Endometrium (tissue), 2 donors: ENCODE measurements around the gene ZCCHC24.

ENCODE experiments used
- FAIRE-seq: peaks from 2 replicates; lab custom pipeline; 2012; peaks lifted over from hg19 to GRCh38; lab: Jason Lieb, UNC
- donor health status: control.
- donor health status: control.

The ZCCHC24 gene

DNA sequence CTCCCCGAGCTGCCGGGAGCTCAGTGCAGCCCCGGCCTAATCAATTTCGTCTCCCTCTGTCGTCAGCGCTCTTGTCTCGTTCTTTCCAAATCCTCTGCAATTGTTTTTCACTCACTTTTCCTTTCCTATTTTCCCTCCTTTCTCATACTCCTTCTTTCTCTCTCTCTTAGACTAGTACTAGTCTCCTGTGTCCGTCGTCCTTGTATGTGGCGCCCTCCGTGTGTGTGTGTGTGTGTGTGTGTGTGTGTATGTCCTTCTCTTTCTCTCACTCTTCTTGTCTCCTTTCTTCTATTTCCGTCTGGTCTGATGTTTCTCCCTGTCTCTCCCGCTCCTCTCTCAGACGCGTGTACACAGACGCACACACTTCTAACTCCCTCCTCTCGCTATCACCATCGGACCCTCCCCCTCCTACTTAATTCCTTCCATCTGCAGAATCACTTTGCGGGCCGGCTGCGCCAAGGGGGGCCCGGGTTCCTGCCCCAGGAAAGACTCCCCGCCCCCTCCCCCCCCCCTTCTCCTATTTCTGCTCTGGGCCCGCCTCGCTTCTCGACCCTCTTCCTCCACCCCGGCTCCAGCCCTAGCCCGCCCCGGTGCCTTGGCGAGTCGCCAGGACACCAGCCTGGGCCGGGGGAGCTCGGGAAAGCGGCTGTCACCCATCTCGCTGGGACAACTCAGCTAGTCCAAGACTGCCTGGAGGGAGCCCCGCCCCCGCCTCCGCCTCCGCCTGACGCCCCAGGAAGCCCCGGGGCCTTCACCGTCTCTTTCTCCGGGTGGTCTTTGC lies 743 bp upstream of the ZCCHC24 start:
- FAIRE-seq = no peak

DNA sequence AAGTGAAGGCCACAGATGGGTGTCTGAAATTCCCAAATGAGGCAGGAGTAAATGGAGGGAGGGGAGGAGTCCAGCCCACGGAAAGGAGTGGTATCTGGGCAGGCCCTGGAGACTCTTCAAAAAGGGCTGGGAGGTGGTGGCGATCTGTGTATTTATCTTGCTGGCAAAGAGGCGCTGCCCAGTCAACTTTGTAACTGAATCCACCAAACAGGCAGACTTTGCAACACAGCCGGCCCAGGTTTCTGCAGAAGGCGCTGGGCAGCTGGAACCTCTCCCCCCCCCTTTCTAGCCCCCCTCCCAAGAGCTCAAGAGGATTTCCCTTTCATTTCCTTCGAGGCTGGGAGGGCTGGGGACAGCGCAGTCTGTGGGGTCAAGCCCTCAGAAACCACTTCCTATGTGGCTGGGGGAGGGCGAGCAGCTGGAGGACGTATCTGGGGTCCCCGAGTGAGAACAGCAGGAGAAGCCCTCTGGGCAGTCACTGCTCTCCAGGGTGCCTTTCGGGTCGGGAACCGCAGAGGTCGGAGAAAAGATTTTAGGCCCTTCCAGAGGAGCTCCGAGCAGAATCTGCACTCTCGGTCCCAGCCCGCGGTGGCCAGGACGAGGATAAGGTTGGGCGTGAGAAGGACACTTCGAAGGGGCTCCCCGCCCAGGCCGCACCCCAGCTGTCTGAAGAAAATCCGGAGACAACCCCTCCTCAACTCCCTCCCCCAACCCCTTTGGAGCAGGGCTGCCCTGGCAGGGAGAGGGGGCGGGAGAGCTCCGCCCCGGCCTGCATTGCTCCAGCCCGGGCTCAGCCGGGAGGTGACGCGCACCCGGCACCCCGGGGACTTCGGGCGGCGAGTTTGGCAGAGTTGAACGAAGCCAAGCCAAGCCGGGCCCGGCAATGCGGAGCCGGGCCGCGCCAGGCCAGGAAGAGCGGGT lies 965 bp downstream of the ZCCHC24 start:
- FAIRE-seq = no peak

DNA sequence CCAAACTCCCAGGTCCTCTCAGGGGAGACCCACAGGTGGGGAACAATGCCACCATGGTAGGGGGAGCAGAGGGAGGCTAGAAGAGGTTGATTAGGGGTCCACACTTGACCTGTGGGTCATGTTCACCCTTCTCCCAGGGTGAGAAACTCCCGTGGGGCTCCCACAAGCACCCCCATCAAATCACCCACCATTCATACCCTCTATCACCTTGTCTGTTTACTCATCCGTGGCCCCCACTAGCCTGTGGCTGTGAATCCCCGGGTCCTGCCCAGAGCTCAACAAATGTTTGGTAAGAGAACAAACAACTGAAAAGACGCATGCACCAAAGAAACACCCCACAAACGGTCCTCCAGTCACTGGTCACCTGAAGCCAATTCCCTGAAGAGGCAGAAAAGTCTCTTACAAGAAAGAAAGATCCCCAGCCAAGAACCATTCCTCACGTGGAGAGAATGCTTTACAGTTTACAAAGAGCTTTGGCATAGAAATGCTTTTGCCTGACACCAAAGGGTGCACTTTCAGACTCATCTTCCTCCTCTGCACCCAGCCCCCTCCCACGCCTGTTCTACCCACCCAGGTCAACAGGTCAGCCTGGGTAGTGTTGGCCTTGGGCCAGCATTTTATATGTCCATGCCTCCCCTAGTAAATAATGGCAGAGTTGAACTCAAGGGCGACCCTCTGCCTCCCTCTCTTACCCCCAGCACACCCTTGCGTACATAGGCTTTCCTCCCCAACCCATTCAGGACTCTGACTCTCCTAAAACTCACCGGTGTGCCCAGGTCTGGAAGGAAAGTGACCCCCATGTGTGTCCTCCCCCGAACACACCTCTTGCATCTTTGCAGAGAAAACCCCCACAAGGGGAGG lies 1.9 kb downstream of the ZCCHC24 start:
- FAIRE-seq = no peak

DNA sequence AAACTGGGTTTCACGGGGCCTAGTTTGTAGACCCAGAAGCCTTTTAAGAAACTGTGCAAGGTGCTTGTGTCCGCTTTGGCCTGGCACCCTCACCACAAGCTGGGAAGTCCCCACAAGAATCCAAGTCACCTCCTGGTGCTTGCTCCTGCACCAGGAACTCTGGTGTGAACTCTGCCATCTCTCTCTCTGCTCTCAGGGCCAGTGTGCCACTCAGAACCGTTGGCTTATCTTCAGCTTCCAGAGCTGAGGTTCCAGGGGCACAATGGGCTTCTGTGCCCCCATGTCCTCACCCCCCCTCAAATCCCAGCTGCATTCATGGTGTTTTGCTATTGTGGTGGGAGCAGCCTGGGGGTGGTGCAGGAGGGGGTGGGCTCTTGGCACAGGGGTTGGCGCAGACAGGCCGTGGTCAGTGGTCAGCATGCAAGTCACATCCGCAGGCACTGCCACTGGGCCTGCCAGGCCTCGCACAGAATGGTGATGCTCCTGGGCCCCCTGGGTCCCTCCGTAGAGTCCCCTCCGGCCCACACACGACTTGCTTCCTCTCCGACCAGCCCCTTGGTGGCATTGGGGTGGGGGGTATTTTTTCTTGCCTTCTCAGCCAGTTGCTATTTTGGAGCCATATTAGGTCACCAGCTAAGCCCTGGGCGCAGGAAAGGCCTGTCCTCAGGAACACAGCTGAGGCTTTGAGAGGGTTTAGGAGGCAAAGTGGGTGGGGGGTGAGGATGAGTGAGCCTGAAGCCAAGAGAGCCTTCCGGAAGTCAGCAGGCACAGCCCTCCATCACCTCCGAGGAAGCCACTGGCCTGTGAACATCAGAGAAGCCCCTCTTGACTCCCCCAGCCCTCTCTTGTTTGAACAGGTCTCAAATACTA lies 3.0 kb downstream of the ZCCHC24 start:
- no peak for FAIRE-seq

DNA sequence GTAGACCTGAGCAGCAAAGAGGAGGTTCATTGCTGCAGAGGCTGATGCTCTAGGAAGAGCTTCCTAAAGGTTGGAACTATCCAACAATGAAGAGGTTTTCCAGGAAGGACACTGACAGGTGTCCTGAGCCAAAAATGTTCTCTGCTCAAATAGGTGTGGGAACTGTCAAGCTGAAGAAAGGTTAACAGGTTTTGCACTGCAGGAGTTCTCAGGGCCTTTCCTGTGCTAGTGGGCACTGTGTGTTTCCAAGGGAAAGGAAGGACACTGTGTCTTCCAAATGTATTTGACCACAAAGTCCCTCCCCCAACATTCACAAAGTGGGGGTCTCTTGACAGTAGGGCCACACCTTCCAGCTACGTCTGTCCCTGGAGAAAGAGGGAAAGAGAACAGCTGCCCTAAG lies 4.0 kb downstream of the ZCCHC24 start:
- FAIRE-seq = no peak

DNA sequence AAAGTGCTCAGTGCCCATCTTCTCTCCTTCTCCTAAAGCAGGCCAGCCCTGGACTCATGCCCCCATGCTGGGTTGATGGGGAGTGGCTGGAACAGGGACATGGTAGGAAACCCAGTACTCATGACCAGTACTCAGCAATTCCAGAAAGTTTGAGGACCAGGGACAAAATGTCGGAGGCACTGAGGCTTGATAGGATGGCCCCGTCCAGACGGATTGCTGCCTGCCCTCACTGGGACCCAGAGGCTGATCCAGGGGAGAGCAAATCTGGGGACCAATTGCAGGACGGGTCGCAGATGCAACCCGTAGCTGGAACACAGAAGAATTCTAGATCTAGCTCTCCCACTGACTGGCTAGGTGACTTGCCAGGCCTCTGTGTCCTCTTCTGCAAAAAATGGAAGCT lies 5.1 kb downstream of the ZCCHC24 start:
- no peak for FAIRE-seq

DNA sequence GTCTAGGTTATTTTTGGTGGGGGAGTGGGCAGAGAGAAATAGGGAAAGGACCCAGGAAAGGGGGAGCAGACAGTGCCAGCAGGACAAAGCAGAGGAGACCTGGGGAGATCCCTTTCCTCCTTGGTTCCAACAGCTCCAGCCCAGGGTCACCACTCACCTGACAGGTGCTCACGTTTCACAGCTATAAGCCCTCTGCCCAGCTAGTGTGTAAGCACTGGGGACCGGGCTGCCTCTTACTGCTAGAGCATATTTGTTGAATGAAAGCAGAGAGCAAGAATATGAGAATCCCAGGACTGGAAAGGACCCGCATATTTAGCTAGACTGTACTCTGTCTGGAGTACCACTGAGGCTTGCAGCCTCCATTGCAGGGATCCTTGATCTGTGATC lies 6.7 kb downstream of the ZCCHC24 start:
- FAIRE-seq = no peak

DNA sequence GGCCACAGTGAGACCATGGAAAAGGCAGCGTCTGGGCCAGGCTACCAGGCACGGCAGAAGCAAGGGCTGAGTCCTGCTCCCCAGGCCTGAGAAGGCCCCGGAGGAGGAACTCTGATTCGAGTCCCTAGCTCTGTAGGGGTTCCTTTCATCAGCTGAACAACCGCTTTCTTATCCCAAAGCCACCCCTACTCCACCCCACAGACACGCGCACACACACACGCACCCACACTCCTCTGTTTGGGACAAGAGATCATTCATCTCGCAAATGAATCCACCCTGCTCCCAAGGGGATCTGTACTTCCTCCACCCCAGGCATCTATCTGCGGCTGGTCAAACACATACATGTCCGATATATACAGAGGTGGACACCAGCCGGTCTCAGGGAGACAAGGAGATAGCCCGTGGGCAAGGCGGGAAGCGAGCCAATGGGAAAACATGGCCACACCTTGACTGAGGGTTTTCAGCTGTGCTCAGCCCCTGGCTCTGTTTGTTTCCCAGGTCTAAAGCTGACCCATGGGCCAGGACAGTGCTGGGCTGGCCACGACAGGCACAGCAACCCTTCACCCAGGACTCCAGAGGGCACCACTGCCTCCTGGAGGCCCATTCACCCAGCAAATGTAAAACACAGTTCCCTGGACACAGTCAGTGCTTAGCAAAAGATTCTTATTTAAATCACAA lies 7.3 kb downstream of the ZCCHC24 start:
- FAIRE-seq = no peak

DNA sequence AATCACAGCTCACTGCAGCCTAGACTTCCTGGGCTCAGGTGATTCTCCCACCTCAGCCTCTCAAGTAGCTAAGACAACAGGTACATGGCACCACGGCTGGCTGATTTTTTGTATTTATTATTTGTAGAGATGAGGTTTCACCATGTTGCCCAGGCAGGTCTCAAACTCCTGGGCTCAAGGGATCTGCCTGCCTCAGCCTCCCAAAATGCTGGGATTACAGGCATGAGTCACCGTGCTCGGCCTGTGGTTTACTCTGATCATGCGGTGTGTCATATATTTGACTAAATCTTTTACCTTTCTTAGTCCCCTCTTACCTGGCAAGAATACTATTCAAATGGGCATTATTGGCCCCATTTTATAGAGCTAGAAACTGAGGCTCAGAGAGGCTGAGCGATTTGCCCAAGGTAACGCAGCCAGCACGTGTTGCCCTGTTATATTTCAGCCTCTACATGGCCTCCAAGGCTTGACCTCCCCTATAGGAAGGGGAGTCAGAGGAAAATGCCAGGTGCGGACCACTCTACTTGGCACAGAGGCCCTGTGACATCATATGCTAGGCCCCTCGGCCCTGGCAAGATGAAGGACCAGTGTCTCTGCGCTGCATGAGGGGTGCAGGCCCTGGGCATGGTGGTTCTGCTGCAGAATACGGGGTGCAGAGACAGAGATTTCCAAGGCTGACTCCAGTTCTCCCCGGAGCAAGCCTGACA lies 8.2 kb downstream of the ZCCHC24 start:
- FAIRE-seq = no peak

DNA sequence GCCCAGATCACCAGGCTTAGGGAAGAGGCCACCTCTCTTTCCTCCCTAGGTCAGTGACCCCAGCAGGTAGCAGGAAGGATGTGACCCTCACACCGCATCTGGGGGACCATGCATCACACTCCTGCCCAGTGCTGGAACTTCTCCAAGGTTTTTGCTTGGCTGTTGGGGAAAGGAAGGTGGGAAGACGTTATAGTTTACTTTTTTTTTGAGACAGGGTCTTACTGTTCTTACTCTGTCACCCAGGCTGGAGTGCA lies 8.6 kb downstream of the ZCCHC24 start:
- FAIRE-seq = no peak

DNA sequence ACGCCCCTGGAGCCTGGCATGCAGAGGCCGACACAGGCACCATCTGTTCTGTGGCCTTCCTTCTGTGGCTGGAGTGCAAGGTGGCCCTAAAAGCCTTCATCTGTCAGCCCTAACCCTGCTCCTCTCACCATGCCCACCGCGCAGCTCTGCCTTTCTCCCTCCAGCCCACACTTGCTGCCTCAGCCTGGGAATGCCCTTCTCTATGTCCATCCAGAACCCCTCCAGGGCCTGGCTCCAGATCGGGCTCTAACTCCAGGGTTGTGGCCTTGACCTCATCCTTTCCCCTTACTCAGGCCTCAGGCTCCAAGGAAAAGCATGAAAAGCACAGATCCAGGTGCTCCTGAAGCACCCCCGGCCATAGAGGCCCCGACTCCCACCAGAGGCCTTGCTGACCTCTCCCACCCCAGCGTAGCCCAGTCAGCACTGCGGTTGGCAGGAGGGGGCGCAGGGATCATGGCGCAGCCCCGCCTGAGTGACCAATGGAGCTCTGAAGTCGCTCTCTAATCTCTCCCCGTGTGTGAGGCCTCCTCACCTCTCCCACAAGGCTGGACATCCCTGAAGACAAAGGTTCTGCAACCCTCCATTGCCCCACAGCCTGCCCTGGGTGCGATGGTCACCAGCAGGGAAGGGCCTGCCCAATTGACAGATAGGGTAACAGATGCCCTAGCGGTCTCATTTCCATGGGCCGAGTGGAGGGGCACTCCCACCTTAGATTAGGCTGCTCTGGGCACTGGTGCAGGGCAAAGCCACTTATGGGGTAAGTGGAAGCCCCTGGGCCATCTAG lies 9.2 kb downstream of the ZCCHC24 start:
- no peak for FAIRE-seq

DNA sequence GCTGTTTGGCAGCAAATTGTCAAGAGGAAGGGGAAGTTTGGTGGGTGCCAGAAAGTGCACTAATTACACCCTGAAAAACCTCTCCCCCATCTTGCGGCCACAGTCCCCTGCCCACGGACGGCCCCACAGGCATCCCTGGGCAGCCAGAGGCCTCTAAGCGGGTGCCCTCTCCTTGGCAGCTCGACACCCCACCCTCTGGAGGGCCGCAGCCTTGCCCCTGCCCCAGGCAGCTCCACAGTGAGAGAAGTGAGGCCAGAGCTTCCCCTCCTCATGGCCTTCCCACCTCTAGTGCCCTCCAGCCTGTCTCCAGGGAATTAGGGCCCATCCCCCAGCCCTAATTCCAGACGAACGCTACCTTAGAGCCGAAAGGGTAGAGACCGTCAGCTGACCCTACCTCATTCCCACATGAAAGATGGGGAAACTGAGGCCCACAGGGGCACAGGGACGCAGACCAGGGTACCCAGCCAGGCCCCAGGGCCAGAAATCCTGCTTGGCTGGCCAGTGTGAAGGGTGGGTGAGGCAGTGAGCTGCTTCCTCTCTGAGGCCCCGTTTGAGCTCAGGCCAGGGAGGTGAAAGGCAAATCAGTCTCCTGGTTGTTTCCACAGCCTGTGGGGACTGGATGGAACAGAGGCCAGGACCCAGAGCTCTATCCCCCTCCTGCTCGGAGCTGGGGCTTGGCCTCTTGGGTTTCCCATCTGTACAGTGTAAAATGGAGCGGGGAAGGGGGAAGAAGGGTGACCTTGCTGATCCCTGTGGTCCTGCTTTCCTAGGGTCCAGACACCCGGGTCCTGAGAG lies 10.0 kb downstream of the ZCCHC24 start:
- no peak for FAIRE-seq

DNA sequence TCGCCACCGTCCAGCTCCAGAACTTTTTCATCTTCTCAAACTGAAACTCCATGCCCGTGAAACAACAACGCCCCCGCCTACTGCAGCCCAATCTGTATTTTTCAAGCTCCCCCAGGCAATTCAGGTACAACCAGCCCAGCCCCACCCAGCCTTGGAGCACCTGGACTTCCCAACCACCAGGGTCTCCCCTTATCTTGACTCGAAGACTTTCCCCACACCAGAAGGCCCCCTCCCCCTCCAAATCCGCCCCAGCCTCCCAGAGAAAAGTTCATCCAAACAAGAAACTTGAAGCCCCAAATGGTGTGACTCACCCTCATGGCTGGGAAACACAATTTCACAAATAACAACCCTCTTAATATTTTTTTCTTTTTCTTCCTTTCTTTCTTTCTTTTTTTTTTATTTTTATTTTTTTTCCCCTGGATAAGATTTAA lies 10.6 kb downstream of the ZCCHC24 start:
- peak; percentile 33 for FAIRE-seq

DNA sequence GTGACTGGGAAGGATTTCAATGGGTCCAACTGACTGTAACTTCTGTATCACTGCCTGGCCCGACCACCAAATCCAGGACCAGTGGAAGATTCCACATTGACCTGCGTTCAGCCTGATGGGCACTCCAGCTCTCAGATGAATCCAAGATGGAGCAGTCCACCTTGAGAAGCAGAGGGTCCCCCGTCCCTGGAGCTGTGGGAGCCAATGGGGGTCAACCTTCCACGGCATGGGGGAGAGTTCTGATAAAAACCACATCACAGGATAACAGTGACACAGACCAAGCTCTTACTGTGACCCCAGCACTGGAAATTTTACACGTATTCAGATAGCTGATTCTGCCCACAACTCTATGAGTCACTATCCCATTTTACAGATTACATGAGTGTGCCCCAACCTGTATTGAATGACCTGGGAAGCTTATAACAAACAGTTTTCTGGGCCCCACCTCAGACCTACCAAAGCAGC lies 11.2 kb downstream of the ZCCHC24 start:
- no peak for FAIRE-seq

DNA sequence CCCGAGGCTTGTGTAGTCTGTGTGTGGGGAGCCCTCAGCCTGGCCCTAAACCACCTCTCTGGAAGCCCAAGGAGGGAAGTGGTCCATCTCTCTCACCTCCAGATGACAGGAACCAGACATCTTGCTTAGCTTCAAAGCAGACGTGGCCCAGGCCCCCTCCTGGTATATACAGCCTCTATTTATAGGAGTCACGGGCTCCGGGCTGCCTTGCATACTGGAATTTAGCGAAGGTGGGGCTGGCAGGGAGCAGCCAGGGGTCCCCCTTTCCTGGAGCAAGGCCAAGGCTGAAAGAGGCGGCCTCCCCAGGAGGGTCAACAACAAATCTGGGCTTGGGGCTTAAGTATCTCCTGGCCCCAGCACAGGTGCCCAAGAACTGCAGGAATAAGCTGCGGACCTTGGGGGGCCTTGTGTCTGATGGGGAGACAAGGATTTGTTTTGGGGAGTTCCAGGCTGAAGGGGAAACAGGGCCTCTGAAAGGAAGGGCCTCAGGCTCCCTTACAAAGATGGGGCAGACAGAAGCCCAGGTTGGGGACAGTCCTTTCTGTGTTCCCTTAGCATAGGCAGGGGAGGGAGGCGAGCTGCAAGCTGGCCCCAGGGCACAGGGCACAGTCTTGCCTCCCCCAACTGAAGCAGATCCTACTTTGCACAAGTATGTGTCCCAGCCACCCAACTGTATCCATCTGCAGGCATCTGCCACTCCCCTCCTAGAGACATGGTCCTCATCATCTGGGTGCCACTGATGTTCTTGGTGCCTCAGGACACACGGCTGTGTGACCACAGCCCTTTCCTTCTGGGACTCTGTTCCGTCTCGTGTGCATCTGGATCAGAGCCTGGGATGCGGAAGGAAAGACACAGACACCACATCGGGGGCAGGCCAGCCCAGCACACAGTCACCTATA lies 11.9 kb downstream of the ZCCHC24 start:
- no peak for FAIRE-seq

DNA sequence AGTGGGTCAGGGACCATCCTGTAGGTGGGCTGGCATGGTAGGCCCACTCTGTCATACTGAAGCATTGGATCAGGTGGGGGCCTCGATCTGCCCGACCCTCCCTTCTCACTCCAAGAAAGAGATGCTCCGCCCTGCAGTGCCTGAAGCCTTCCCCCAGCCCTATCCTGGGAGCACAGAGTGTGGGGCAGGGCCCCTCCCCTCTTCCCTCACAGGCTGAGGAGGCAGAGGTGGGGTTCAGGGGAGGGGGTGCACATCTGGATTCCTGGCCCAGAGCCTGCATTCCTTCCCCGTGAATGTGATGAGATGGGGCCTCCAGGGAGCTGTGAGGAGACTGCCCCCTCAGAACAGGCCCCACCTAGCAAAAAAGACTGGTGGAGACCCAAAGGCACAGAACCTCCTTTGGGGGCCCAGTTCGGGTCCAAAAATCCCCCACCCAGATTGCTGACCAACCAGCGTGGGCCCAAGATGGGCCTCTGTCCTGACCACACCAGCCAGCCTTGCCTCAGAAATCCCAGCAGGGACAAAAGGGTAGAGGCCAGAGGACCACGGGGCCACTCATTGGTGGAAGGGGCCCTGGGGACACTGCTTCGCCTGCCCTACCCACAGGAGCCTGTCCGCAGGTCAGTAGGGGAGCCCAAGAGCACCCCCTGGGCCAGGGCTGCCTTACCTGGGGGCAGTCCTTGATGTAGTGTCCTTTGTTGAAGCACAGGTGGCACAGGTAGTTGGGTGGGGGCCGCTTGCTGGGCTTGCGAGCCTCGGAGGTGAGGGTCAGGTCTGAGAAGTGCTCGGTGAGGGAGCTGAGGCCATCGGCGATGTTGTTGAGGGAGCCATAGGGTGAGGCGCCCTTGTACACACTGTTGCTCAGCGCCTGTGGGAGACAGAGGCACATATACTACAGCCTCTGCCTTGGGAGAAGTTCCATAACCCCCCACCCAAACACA lies 13.3 kb downstream of the ZCCHC24 start:
- no peak for FAIRE-seq
